Measurements from ENCODE around the gene AKAP17A.

GRCh38 chrX:1598021-1598875 is 6.8 kb downstream of the AKAP17A start:
- TF ChIP-seq PKNOX1 (IDR thresholded peaks at IDR 0.05) (no peak), FOXM1 (IDR thresholded peaks at IDR 0.05; ENCODE audit: borderline replicate concordance) (no peak), ARNT (IDR thresholded peaks at IDR 0.05) (no peak), SUZ12 (IDR thresholded peaks at IDR 0.05) (no peak)
